Mucosa of descending colon (tissue), 3 donors: Measurements from ENCODE around the gene ARSA. TPM values are rescaled to one million over a fixed set of nuclear protein-coding genes. Genes with fewer than 3 reads are reported as not detected.

Experiments used
- ATAC-seq: fragments of 200-7000 bp; cut with Tn5 transposase; one replicate; pipeline ENCODE4 v1.9.1; 2020; ENCODE audit warnings: mild to moderate bottlenecking, moderate library complexity
- DNase-seq, 3 donors: peaks; one replicate each; pipeline ENCODE4 v3.0.0-alpha.2; 2020
- H3K36me3 ChIP-seq: fragments of 200-600 bp; one replicate; pipeline ENCODE4 v1.8.0; 2021; ENCODE audit warnings: low read depth, mild to moderate bottlenecking
- H3K4me1 ChIP-seq: fragments of 200-600 bp; one replicate; pipeline ENCODE4 v1.8.0; 2021; ENCODE audit warnings: low read depth, mild to moderate bottlenecking
- H3K4me3 ChIP-seq: fragments of 200-600 bp; one replicate; pipeline ENCODE4 v1.8.0; 2021; ENCODE audit warnings: mild to moderate bottlenecking
- H3K9me3 ChIP-seq: fragments of 200-600 bp; one replicate; pipeline ENCODE4 v1.8.0; 2021; ENCODE audit warnings: mild to moderate bottlenecking
- intact Hi-C, 2 donors: fragments of 100-400 bp; cut with DNase I in 1 of 2; cut with micrococcal nuclease in 1 of 2; formaldehyde crosslinking; loops; one replicate each; pipeline versions ENCODE4 v1.11.0 to v1.11.1; 2022; cut with DNase I, micrococcal nuclease
- total RNA-seq, 3 donors: library from RNA; stranded (reverse); fragmentation: NEBNext Ultra II Directional in 2 of 3; extraction: Animal tissue kit (Norgen Biotek cat#: 25700) in 2 of 3; gene quantifications; one replicate each; pipeline versions ENCODE4 v1.2.1 to v1.2.4, GENCODE V29; 2021 to 2023
- TF ChIP-seq, protein P1 (sequence below): fragments of 200-600 bp; IDR thresholded peaks from one replicate; pipeline ENCODE4 v1.8.0; 2022; ENCODE audit warnings: antibody characterized with exemption, mild to moderate bottlenecking
- donor health status: DM: no; HTN: no; CAD: no; lungs with moderate emphysema.
- donor health status: DM: no; HTN: no; CAD: no.
- donor health status: DM: no; HTN: yes; CAD: no.

The ARSA gene
- total RNA-seq, 3 donors from 2014 or later: 64.6 to 87.9 (median 82.2) TPM

DNA sequence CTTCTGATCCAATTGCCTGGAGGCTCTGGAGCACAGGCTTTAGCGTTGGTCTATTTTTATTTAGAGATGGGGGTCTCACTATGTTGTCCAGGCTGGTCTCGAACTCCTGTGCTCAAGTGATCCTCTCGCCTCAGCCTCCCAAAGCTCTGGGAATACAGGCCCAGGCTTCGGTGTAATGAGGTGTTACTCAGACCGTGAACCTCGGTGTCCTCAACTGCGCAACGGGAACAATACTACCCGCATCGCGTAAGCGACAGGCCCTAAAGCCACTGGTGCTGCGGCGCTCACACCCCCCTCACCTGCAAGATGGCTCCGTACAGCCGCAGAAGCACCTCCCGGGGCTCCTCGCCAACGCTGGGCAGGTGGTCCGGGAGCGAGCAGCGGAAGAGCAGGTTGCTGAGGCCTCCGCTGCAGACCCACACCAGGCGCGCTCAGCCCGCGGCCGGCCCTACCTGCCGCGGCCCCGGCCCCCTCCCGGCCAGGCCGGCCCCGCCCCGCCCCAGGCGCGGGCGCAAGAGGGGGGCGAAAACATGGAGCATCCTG, 45.9 kb downstream of the ARSA start:
- peak overlapping the region; percentile 74 for H3K4me3 ChIP-seq
- peaks cover 12% of the 10 kb centered on the region for H3K4me1 ChIP-seq
- peak; percentile 1 for ATAC-seq
- no peaks in the 10 kb centered on the region for H3K9me3 ChIP-seq
- DNase-seq: no peak
- intact Hi-C loops: no loop called here
- TF ChIP-seq, protein P1, sequence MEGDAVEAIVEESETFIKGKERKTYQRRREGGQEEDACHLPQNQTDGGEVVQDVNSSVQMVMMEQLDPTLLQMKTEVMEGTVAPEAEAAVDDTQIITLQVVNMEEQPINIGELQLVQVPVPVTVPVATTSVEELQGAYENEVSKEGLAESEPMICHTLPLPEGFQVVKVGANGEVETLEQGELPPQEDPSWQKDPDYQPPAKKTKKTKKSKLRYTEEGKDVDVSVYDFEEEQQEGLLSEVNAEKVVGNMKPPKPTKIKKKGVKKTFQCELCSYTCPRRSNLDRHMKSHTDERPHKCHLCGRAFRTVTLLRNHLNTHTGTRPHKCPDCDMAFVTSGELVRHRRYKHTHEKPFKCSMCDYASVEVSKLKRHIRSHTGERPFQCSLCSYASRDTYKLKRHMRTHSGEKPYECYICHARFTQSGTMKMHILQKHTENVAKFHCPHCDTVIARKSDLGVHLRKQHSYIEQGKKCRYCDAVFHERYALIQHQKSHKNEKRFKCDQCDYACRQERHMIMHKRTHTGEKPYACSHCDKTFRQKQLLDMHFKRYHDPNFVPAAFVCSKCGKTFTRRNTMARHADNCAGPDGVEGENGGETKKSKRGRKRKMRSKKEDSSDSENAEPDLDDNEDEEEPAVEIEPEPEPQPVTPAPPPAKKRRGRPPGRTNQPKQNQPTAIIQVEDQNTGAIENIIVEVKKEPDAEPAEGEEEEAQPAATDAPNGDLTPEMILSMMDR: no peak
- H3K36me3 ChIP-seq: no peaks in the 10 kb centered on the region

DNA sequence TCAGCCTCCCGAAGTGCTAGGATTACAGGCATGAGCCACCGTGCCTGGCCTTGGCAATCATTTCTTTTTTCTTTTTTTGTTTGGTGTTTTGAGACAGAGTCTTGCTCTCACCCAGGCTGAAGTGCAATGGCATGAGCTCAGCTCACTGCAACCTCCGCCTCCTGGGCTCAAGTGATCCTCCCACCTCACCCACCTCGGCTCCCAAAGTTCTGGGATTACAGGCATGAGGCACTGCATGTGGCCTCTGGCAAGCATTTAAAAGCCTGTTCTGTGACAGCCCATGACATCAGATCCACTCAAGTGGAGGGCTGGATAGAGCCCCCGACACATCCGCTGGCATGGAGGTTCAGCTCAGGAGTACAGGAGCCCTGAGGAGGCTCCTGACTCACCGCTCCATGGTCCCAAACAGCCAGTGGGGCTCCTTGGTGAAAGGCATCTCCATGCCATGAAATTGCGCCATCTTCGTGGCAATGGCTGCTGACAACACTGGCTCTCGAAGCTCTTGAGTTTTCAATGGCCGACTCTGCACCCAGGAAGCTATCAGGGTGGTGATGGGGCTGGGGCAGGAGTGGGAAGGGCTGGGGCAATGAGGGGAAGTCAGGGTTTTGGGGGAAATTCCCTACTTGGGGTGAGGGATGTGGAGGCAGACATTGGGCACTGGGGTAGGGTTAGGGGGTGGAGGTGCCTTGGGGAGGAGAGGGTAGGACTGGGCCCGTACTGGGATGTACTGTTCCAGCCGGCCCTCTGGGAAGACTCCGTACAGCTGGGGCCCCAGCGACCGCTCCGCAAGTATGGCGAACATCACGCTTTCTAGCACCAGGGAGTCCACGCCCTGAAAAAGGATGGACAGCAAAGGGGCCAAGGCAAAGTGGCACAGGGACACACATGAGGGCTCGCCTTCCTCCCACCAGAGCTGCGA, 46.7 kb downstream of the ARSA start:
- intact Hi-C loops: no loop called here
- H3K36me3 ChIP-seq: no peaks in the 10 kb centered on the region
- ATAC-seq (no peak), DNase-seq (no peak)
- TF ChIP-seq, protein P1: no peak
- H3K9me3 ChIP-seq: no peaks in the 10 kb centered on the region
- H3K4me3 ChIP-seq: no peak overlapping the region
- peaks cover 12% of the 10 kb centered on the region for H3K4me1 ChIP-seq

DNA sequence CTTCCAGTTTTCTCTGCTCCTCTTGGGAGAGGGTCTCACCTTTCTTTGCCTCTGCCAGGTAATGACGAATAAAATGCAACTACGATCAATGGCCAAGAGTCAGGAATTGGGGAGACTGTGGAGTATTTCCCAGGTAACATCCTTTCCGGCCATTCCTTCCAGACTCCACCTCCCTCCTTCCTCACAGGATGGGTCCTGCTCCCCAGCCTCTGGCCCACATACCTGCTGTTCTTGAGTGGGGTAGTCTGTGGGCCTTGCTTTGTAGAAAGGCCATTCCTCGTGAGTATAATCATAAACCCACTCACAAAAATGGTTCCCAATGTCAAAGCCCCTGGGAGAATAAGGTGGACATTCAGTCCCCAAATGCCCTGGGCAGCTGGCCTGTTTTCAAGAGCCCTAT, 48.2 kb downstream of the ARSA start:
- no peak overlapping the region for H3K4me3 ChIP-seq
- no peak for DNase-seq

DNA sequence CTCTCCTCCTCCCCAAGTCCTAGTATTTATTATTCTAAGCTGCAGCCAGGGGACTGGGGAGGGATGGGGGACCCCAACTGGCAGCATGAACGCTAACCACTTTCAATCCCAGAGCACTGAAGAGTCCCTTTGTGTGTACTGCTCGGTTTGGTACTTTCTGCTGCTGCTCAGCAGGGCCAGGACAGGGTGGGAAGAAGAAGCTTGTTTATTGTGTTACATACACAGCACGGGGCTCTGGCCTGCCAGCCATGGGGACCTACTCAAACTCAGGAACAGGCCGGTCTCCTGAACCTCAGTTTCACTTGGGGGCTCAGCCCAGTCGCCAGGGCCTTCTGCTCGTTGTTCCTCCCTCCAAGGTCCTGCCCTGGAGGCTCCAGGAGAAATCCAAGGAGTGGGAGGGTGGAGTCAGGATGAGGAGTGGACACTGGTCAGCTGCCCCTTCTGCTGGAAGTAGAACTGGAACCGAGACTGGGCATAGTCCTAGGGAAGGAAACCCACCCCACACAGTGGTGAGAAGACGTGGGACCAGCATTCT, 49.1 kb downstream of the ARSA start:
- TF ChIP-seq, protein P1: no peak
- Histone ChIP-seq H3K4me3 (no peak overlapping the region), H3K9me3 (no peaks in the 10 kb centered on the region), H3K36me3 (no peaks in the 10 kb centered on the region), H3K4me1 (peaks cover 11% of the 10 kb centered on the region)
- intact Hi-C loops: no loop called here
- DNase-seq (no peak), ATAC-seq (no peak)

More for the DNA sequence above, 48.2 kb downstream of the ARSA start:
- TF ChIP-seq, protein P1: no peak
- ATAC-seq: no peak
- Histone ChIP-seq H3K4me1 (peaks cover 12% of the 10 kb centered on the region), H3K36me3 (no peaks in the 10 kb centered on the region), H3K9me3 (no peaks in the 10 kb centered on the region)
- intact Hi-C loops: no loop called here

DNA sequence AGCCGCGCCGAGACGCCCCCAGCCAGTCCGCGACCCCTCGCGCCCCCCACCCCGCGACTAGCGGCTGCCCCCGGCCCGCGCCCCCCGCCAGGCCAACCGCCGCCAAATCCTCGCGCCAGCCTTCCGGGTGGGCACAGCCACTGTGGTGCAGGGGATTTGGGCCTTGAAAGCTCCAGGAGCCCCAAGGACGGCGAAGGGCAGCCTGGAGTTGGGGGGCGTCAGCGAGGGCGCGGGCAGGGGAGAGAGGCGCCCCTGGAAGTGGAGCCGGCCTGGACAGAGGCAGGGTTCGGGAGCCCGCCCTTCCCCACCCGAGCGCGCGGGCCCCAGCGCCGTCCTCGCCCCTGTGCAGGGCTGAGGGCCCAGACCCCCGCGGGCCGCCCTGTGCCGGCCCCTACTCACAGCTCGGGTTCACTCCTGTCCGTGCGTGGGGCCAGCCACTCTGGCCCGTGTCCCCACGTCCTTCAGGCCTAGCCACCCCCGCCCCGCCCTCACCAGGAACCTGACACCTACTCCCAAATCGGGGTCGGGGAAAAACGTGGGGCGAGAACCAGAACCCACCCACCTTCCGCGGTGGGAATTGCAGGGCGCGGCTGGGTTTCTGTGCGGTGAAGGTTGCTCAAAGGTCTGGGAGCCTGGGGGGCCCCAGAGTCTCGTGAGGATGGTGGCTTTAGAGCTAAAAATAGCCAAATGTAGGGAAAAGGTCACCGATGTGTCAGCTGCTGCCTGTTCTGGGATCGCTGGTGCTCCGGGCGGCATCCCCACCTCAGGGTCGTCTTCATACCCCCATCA, 49.8 kb downstream of the ARSA start, which contains the start of gene CPT1B:
TSS of gene CPT1B (minus strand) at position 441 of the 789 bp plus-strand sequence. CDS start 512 bp downstream, outside the sequence.
- intact Hi-C loops: no loop called here
- TF ChIP-seq, protein P1: no peak
- ATAC-seq (no peak), DNase-seq (peak in 1 of 3 donors; percentile 31)
- no peaks in the 10 kb centered on the region for H3K9me3 ChIP-seq
- no peaks in the 10 kb centered on the region for H3K36me3 ChIP-seq
- peaks cover 5% of the 10 kb centered on the region for H3K4me1 ChIP-seq
- H3K4me3 ChIP-seq: no peak within 1 kb of the TSS
